Stimulated activated CD4-positive, alpha-beta T cell treated with anti-CD3 and anti-CD28 coated beads, Interleukin-12 subunit alpha, Interleukin-12 subunit beta, amount 100 ng/mL, for 48 hours (primary cell): ENCODE results near the gene PLEKHA5.
"Not testable (repeated sequence)": the region's sequence is repeated elsewhere in the genome, so short reads cannot be mapped to it uniquely, and the experiment has no call there.

Source experiments
- DNase-seq, 3 donors: peaks; one replicate each; pipeline ENCODE4 v3.0.0-alpha.2; 2020; ENCODE audit warnings: low read depth in 2 of 3, low spot score in 1 of 3

Gene PLEKHA5

DNA sequence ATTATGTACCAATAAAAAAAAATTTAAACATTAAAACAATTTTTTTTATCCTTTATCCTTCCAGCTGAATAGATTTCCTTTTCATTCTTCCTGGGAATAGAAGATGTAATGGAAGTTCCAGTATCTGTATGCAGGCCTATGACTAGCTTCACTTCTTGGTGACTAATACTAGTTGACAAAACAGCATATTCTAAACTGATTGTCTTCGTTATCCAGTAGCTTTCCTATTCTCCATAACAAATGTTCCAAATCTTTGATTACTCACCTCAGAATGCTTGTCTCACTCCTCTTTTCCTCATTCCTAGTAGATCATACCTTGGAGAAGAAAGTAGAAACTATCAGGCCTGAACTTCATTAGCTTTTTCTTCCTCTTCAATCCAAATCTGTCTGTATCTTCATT lies 70.7 kb downstream of the PLEKHA5 start:
- DNase-seq: no peak

GRCh38 chr12:19201661-19202060 lies 72.1 kb downstream of the PLEKHA5 start:
- DNase-seq: no peak

- DNase-seq: no peak
Observed at GRCh38 chr12:19203013-19203412, 73.5 kb downstream of the PLEKHA5 start.

DNA sequence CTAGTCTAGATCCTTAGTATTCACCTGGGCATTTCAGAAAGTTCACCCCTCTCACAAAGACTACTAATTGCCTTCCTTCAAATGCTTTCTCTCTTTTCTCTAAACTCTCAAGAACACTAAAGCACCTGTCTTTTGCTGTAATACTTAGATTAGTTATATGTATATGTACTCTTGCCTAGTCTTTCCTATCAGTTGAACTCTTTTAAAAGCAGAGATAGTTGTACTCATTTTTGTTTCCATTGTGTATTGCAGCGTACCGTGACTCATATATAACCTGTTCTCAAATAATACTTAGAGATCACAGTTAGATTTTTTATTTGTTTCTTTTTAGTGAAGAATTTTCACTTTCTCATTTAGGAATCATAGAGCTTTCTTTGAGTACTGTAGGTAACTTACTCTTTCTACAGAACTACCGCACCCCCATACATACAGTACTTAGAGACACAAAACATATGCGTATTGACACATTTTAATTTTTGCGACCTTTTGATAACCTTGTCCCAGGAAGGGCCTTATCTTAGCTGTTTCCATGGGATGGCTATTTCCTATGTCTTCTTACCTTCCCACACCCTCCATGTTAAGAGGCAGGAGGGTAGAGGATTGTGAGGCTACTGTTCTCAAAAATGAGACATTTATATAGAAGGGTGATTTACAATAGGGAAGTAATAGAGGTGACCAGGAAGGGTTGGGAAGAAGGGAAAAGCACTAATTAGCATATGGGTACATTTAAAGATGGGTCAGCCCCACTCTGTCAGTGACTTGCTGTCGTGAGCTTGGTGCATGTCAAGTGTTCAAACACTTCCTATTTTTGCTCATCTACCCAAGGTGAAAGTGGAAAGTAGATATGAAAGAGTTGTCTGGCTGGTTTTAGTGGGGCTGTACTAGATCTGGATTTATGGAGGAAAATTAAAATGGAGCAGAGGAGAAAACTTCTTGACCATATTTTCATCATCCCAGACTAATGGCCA lies 74.3 kb downstream of the PLEKHA5 start:
- no peak for DNase-seq

DNA sequence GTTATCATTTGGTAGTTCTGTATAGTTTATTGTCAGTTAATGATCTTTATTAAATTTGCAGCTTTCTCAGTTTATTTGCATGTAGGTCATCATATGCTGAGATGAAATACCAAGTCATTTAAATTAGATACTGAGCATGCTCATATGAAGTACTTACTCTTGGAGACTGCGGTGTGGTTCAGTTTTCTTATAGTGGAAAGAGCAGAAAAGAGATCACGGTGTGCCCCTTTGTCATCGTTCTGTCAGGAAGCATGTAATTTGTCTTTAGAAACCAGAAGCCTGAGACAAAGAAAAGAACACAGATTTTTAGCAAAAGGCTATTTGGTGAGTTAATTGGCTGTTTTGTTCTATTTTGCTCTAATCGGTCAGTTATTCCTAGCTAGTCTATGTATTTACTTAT lies 75.6 kb downstream of the PLEKHA5 start:
- DNase-seq: no peak

- no peak for DNase-seq
Observed at GRCh38 chr12:19206493-19207077, 77.1 kb downstream of the PLEKHA5 start.

- DNase-seq: no peak
Observed at GRCh38 chr12:19208456-19208855, 78.9 kb downstream of the PLEKHA5 start.

DNA sequence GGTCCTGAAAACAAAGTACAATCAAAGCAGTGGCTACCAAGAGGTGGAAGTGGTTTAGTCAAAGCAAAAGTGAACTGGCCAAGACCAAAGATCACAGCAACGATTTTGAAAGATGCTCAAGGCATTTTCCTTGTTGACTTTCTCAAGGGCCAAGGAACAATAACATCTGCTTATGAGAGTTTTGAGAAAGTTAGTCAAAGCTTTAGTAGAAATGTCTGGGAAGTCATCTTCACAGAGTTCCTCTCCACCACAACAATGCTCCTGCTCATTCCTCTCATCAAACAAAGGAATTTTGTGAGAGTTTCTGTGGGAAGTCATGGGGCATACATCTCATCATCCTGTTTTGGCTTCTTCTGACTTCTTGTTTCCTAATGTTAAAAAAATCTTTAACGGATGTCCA lies 80.1 kb downstream of the PLEKHA5 start:
- DNase-seq: no peak

- DNase-seq: no peak
Observed at GRCh38 chr12:19211802-19212201, 82.3 kb downstream of the PLEKHA5 start.

DNA sequence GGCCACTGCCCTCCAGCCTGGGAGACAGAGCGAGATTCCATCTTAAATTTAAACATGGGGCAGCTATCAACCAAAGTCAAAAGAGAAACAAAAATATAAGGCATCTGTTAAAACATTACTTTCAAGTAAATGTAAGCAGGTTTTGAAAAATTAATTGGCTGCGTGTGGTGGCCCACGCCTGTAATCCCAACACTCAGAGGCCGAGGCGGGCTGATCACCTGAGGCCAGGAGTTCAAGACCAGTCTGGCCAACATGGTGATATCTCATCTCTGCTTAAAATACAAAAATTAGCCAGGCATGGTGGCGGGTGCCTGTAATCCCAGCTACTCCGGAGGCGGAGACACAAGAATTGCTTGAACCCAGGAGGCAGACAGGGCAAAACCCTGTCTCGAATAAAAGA lies 82.7 kb downstream of the PLEKHA5 start:
- DNase-seq: no peak

DNA sequence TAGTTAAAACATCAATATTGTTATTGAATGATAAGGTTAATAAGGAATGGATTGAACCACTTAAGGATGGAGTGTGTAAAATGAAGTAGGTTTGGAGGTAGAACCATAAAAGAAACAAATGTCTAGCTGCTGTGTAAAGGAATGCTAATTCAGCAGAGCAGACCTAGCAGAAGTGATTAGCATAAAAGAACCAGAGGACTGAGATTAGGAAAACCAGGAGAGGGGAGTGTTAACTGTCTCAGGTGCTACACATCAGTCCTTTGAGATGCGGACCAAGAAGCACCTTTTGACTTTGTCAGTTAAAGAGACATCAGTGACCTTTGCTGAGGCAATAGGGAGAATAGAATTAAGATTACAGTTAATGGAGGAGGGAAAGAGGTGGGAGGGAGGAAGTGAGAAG lies 84.5 kb downstream of the PLEKHA5 start:
- no peak for DNase-seq

GRCh38 chr12:19215115-19215514 lies 85.6 kb downstream of the PLEKHA5 start:
- no peak for DNase-seq

DNA sequence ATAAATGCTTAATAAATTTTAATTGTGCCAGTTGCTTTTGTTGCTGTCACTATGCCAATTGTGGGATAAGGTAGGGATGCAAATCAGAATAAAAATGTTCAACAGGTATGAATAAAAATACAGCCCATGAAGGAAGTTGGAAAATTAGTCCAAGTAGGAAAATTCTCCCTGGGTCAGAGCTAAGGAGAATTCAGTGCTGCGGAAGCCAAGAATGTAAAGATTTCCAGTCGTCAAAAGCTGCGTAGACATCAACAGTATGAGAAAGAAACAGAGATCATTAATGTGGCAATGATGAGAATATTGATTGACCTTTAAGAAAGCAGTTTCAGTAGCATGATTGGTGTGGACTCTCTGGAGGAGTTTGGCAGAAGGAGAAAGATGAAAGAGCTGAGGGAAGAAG lies 87.9 kb downstream of the PLEKHA5 start:
- no peak for DNase-seq

GRCh38 chr12:19220205-19220604 lies 90.7 kb downstream of the PLEKHA5 start:
- no peak for DNase-seq

GRCh38 chr12:19220852-19221466 lies 91.4 kb downstream of the PLEKHA5 start:
- no peak for DNase-seq

DNA sequence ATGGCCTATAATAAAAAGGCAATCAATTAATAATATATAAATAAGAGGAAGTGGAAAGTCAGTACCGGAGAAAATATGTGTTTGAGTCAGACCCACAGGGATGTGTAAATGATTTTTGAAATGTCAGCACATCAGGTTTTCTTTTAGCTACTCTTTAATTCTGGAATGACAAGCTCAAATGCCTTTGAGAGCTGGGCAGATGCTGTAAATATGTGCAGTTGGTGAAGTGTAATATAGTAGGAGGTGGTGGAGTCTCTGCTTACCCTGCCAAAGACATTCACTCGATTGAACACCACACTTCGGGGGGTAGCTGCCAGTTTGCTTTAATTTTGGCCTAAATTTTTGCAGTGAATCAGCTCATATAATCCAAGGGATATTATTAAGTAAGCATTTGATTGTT lies 93.0 kb downstream of the PLEKHA5 start:
- no peak for DNase-seq

GRCh38 chr12:19223018-19223417 lies 93.5 kb downstream of the PLEKHA5 start:
- DNase-seq: no peak

DNA sequence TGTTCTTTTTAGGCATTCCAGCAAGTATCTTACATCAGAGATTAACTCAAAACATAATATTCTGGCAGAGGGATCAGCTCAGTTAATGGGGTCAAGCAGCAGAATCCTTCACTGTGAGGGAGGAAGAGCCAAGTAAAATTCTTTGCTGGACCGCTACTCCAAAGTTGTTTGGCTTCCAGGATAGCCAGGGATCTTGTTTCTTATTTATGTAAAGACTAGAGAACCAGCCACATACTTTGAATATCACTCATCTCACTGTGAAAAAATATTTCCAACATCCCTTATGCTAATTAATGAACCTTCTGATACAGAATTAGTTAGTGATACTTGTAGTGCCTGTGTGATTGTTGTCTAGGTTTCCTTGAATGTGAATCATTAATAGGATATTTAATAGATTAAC lies 94.2 kb downstream of the PLEKHA5 start:
- no peak for DNase-seq

GRCh38 chr12:19224746-19225145 lies 95.2 kb downstream of the PLEKHA5 start:
- no peak for DNase-seq

- DNase-seq: no peak
Observed at GRCh38 chr12:19227190-19227879, 97.8 kb downstream of the PLEKHA5 start.

- DNase-seq: no peak
Observed at GRCh38 chr12:19227880-19228210, 98.3 kb downstream of the PLEKHA5 start.

GRCh38 chr12:19229021-19229420 lies 99.5 kb downstream of the PLEKHA5 start:
- not testable (repeated sequence) for DNase-seq
